SK-N-DZ (cell line): ENCODE data around the gene KRTAP10-4. TPM values are rescaled to one million over a fixed set of nuclear protein-coding genes. Genes with fewer than 3 reads are reported as not detected.
"Not testable (repeated sequence)": the region's sequence is repeated elsewhere in the genome, so short reads cannot be mapped to it uniquely, and the experiment has no call there.

Experiments used
- DNase-seq: peaks from one replicate; pipeline ENCODE4 v3.0.0-alpha.2; 2015; ENCODE audit warnings: low spot score
- polyA plus RNA-seq, 2 experiments: library from polyadenylated mRNA; depleted of rRNA; stranded (reverse); fragments of >200 nt; gene quantifications; 2 replicates each; pipeline ENCODE4 v1.2.3, GENCODE V29; 2014

The KRTAP10-4 gene, protein sequence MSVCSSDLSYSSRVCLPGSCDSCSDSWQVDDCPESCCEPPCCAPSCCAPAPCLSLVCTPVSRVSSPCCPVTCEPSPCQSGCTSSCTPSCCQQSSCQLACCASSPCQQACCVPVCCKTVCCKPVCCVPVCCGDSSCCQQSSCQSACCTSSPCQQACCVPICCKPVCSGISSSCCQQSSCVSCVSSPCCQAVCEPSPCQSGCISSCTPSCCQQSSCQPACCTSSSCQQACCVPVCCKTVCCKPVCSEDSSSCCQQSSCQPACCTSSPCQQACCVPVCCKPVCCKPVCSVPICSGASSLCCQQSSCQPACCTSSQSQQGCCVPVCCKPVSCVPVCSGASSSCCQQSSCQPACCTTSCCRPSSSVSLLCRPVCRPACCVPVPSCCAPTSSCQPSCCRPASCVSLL
- not detected in 2 replicates for polyA plus RNA-seq (2014; cell fraction: cytosol; rRNA removed)
- not detected in 2 replicates for polyA plus RNA-seq (2014; cell fraction: nucleus; rRNA removed)

DNA sequence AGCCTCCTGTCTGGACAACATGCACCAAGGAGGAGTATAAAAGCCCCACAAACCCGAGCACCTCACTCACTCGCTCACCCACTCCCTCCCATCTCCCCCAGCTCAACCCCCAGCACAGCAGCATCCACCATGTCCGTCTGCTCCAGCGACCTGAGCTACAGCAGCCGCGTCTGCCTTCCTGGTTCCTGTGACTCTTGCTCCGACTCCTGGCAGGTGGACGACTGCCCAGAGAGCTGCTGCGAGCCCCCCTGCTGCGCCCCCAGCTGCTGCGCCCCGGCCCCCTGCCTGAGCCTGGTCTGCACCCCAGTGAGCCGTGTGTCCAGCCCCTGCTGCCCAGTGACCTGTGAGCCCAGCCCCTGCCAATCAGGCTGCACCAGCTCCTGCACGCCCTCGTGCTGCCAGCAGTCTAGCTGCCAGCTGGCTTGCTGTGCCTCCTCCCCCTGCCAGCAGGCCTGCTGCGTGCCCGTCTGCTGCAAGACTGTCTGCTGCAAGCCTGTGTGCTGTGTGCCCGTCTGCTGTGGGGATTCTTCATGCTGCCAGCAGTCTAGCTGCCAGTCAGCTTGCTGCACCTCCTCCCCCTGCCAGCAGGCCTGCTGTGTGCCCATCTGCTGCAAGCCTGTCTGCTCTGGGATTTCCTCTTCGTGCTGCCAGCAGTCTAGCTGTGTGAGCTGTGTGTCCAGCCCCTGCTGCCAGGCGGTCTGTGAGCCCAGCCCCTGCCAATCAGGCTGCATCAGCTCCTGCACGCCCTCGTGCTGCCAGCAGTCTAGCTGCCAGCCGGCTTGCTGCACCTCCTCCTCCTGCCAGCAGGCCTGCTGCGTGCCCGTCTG, at the start of gene KRTAP10-4:
TSS of gene KRTAP10-4 (plus strand) at position 100 of the 827 bp plus-strand sequence. CDS start at position 130, 30 bp downstream.
- not testable (repeated sequence) for DNase-seq

DNA sequence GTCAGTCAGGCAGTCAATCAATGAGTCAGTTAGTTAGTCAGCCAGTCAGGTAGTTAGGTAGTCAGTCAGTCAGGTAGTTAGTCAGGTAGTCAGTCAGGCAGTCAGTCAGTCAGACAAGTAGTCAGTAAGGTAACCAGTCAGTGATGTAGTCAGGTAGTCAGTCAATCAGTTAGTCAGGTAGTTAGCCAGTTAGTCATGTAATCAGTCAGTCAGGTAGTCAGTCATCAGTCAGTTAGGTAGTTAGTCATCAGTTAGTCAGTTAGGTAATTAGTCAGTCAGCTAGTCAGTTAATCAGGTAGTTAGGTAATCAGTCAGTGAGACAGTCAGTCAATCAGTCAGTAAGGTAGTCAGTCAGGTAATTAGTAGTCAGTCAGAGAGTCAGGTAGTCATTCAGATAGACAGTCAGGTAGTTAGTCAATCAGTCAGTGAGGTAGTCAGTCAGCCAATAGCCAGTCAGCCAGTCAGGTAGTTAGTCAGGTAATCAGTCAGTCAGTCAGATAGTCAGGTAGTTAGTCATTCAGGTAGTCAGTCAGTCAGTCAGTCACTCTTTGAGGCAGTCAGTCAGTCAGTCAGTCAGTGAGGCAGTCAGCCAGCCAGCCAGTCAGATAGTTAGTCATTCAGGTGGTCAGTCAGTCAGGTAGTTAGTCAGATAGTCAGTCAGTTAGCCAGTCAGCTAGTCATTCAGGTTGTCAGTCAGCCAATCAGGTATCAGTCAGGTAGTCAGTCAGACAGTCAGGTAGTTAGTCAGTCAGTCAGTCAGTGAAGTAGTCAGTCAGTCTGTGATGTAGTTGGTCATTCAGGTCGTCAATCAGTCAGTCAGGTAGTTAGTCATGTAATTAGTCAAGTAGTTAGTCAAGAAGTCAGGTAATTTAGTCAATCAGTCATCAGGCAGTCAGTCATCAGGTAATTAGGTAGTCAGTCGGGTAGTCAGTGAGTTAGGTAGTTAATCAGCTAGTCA, 48.8 kb upstream of the KRTAP10-4 start:
- no peak for DNase-seq

DNA sequence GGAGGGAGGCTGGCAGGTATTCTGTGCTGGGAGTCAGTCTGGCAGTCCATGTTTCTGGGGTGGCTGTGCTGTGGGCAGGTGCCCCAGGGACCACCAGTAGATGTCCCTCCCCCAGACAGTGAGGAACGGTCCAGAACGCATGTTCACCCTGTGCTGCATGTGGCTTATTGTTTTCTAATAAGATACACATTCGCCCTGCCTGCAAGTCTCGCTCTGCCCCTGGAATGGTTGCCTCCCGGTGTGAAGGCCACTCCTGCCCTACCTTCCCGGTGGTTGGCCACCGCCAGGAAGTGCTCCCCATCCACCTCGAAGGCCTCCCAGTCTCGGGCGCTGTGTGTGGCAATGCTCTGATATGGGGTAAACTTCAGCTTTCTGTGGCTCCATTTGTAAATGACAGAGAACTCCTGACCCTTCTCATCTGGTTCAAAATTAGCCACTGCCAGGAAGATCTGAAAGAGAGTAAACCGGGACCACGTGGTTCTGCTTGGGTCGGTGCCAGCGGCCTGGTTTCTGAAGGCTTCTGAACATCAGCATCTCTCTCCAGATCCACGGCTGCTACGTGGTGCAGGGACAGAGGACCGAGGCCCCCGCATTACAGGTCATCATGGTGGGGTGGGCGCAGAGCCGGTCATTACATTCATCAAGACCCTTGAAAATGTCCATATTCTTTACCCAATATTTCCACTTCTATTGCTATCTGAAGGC, 48.0 kb upstream of the KRTAP10-4 start:
- DNase-seq: no peak

GRCh38 chr21:44526096-44526997, 47.2 kb upstream of the KRTAP10-4 start:
- no peak for DNase-seq

GRCh38 chr21:44527156-44527982, 46.2 kb upstream of the KRTAP10-4 start:
- DNase-seq: no peak

DNA sequence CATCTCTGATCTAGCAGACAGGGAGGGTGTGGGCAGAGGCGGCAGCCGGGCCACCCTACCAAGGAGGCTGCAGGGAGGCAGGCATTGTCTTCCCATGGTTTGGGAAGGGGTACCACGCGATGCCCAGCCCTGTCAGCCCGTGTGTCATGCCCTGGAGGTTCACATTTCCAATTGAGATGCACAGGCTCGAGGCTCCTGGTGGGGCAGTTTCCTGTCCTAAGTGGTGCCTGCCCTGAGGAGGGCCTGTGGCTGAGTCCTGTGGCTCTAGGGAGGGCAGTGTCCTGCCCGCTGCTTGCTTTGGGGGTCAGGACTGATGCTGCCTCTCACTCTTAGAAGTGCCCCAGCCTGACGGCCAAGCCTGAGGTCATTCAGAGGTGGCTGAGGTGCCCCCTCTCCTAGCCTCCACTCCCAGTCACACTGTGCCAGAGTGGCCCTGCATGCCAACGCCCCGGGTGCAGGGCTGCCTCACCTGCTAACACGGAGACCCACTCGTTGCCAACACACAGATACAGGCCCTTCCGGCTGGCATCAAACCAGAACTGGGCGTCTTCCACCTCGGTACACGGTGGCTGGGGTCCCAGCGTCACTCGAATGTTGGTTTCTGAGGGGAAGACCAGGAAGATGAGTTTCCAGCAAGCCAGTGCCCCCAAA, 45.4 kb upstream of the KRTAP10-4 start:
- no peak for DNase-seq

GRCh38 chr21:44528634-44528995, 44.9 kb upstream of the KRTAP10-4 start:
- DNase-seq: no peak

DNA sequence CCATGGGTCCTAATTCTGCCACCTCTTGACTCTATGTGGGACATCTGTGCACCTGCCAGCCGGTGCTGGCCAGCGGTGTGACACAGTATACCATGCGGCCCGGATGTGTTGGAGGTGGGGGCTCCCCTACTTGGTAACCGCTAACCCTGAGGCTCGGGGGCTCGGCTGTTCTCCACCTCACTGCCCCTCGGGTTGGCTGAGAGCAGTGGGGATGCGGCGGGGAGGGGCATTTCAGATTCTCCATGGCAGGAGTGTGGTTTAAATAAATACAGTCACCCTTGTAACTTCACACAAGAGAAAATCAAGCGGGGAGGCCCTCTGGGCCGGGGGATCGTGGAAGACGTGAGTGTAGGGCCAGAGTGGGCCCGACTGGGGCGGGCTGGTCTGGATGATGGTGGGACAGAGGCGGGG, 44.5 kb upstream of the KRTAP10-4 start:
- no peak for DNase-seq

DNA sequence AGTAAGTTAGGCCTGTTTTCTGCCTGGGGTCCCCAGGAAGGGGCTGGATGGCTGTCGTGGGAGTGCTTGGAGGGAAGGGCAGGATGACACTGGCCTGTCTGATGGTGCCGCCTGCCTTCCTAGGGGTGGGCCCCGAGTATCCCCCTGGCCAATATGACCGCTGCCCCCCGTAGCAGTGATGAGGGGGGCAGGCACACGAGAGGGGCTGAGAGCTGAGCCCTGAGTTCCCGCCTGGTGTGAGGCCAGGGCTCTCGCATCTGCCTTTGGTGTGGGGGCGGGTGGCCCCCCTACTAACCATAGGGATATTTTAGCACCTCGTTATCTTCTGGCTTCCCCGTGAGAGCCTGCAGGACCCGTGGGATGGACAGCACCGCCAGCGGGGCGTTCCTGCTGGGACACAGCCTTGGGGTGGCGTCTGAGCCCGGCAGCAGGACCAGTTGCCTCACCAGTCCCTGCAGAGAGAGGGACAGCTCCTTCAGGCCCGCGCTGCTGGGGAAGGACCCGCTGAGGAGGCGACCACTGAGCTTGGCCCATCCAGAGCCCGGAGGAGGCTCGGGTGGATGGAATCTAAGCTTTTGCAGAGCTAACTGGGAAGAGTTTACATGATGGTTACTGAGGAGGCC, 43.9 kb upstream of the KRTAP10-4 start:
- DNase-seq: no peak

GRCh38 chr21:44530221-44530902, 43.2 kb upstream of the KRTAP10-4 start:
- no peak for DNase-seq

- no peak for DNase-seq
These were observed 42.5 kb upstream of the KRTAP10-4 start for GRCh38 chr21:44530903-44531605.

GRCh38 chr21:44531606-44532564, 41.6 kb upstream of the KRTAP10-4 start:
- no peak for DNase-seq

DNA sequence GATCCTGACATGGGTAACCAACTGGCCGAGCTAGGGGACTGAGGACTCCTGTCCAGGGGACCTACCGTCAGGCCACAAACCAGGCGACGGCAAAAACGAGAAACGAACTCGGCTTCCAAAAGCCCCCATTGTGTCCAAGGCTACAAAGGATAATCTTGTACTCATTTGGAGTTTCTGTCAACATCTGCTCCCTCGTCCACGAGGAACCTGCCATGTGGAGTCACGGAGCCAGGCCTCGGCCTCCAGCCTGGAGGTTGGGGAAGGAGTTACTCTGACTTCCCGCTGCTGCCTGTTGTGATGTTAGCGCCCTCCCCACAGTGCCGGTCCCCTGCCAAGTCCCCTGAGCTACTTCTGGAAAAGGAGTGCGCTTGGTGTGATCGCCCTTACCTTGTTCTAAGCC, 40.8 kb upstream of the KRTAP10-4 start:
- DNase-seq: no peak

- DNase-seq: no peak
These were observed 40.2 kb upstream of the KRTAP10-4 start for GRCh38 chr21:44533121-44533890.
